HG03175 (cell line): ENCODE data around the gene MPP2.
"Not testable (repeated sequence)": the region's sequence is repeated elsewhere in the genome, so short reads cannot be mapped to it uniquely, and the experiment has no call there.

Source experiments
- ATAC-seq: cut with Tn5 transposase; IDR thresholded peaks from one replicate; pipeline ENCODE4 v1.9.1; 2021; ENCODE audit warnings: mild to moderate bottlenecking, moderate library complexity; ENCODE audit not compliant: unreplicated experiment

MPP2 gene

DNA sequence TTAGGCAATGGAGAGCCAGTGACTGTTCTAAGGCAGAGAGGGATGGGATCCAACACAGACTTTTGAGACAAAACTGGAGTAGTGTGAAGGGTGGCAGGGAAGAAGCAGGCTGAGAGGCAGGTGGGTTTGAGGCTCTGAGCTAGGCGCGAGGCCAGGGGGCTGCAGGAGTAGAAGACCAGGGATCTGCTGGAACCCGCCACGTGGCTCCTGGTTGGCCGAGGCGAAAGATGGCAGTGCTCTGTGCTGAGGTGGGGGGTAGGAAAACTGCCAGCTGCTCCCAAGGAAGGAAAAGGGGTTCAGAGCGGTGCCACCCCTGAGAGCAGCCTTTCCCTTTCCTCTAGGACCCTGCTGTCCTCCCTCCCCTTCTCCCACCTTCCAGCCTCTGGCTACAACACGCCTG lies 54.8 kb downstream of the MPP2 start:
- no peak for ATAC-seq

DNA sequence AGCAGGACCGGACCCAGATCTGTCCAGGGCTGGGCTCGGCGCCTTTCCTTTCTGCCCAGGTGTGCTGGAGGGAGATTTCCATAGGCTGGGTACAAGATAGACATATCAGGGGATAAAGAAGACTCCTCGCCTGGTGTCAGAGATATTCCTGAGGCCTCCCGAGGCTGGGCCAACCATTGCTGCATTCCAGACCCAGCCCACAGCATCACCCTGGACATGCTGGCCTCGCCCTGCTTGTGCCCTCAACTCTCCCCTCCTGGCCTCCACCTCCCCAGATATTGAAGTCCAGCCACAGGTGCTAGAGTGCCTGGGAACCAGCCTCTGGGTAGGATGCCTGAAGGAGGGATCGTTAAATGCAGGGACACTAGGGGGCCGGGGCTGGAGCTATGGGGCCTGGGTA lies 58.2 kb downstream of the MPP2 start:
- no peak for ATAC-seq

DNA sequence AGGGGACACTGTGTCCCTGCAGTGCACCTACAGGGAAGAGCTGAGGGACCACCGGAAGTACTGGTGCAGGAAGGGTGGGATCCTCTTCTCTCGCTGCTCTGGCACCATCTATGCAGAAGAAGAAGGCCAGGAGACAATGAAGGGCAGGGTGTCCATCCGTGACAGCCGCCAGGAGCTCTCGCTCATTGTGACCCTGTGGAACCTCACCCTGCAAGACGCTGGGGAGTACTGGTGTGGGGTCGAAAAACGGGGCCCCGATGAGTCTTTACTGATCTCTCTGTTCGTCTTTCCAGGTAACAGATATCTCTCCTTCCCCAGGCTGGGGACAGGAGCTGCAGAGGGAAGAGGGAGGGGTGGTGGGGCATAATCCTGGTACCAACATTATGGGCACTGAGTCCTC lies 58.7 kb downstream of the MPP2 start:
- no peak for ATAC-seq

DNA sequence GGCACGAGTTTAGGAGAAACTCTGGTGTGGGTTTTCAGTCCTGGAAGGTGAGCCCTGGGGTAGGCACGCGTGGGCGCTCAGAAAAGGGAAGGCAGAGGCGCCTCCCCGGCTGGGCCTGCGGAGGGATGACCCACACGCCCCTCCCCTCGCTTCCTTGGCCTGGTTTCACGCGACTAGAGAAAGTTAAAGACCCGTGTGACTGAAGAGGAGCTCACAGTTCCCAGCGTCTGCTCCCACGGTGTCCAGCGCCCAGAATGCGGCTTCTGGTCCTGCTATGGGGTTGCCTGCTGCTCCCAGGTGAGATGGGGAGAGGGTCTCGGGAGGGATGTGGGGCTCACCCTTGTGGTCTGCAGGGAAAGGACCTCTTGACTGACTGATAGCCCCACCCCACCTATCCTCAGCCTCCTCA lies 60.4 kb downstream of the MPP2 start, which contains the start of gene CD300LG:
TSS of gene CD300LG (plus strand) at position 214 of the 409 bp plus-strand sequence. CDS start at position 255, 41 bp downstream.
- no peak for ATAC-seq

DNA sequence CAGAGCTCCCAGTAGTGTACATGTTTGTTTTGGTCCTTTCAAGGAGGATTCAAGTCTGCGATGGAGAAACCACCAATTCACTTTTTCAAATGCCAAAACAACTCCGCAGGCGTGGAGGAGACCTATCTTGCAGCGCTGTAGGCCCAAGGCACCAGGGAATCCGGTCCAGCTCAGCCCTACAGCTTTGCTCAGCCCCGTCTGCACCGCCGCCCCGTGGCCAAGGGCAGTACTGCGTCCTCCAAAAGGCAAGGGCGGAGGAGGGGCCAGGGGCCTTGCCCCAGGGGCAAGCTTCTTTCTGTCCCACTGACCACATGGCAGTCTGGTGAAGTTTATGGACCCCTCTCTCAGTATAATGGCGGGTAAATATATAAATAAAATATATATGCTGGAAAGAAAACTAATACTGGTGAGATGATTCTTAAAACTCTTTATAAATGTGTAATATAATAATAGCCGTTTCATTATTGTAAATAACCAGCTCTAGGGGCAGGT lies 61.1 kb downstream of the MPP2 start:
- ATAC-seq: no peak

DNA sequence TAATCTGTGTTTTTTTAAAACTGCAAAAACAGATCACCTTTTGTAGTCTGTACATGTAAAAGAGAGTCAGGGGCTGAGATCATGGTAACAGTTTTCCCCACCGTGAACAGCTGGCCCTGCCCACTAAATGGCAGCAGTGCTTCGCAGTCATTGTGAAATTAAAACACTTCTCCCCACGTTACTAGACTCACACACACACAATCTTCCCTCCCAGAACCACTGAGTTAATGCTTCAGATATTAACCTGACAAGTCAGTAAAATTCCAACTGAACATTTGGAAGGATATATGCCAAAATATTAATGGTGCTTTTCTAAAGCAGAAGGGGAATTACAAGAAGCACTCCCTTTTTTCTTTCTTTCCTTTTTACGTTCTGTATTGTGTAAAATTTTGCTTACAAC lies 61.6 kb downstream of the MPP2 start:
- ATAC-seq: no peak

DNA sequence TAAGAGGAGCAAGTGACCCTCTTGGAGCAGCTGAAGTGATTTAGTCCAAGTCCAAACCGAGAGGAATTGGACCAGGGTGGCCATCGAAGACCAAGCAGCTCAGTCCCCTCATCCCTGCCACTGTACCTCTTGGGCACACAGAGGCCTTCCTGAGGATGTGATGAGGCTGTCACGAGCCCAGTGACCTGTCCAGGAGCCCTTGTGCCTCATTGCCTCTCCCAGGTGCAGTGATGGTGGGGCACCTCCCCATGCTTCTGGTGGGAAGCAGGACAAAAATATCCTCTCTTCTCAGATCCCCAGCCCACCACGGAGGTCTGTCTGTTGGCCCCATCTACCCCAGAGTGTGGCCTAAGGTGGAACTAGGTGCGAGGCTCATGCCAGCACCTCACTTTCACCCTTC lies 63.1 kb downstream of the MPP2 start:
- no peak for ATAC-seq

DNA sequence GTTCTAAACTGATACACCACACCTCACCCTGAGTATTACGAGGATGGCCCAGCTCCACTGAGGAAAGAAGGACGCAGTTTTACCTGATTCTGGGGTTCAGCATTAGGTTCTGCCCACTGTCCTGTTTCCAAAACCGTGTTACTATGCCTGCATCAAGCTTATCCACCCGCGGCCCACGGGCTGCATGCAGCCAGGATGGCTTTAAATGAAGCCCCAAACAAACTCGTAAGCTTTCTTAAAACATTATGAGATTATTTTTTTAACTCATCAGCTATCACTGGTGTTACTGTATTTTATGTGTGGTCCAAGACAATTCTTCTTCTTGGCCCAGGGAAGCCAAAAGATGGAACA lies 64.4 kb downstream of the MPP2 start:
- no peak for ATAC-seq

DNA sequence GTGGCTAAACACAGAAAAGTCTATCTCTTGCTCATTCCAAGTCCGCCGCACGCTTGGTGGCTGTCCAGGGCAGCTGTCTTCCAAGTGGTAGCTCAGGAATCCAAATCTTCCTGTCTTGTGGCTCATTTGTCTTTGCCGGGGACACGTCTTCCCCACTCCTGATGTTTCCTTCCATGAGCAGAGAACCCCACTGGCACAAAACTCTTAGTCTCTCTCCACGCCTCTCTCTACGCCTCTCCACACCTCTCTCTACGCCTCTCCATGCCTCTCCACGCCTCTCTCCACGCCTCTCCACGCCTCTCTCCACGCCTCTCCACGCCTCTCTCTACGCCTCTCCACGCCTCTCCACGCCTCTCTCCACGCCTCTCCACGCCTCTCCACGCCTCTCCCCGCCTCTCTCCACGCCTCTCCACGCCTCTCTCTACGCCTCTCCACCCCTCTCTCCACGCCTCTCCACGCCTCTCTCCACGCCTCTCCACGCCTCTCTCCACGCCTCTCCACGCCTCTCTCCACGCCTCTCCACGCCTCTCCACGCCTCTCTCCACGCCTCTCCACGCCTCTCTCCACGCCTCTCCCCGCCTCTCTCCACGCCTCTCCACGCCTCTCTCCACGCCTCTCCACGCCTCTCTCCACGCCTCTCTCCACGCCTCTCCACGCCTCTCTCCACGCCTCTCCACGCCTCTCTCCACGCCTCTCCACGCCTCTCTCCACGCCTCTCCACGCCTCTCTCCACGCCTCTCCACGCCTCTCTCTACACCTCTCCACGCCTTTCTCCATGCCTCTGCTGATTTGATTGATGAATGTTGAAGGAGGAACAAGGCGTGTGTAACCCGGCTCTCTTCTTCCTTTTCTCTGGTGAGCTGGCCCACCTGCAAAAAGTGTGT lies 65.0 kb downstream of the MPP2 start:
- ATAC-seq: not testable (repeated sequence)

DNA sequence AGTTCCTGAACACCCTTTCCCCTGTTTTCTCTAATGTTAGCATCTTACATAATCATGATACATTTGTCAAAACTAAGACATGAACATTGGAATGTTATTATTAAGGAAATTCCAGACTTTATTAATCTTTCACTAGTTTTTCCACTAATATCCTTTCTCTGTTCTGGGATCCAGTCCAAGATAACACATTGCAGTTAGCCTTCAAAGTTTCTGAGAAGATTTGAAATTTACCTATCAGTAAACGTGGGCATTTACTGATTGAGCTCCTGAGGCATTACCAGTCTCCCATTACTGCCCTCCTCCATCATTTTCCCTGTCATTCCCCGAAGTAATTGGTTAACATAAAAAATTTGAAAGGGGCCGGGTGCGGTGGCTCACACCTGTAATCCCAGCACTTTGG lies 66.1 kb downstream of the MPP2 start:
- no peak for ATAC-seq

DNA sequence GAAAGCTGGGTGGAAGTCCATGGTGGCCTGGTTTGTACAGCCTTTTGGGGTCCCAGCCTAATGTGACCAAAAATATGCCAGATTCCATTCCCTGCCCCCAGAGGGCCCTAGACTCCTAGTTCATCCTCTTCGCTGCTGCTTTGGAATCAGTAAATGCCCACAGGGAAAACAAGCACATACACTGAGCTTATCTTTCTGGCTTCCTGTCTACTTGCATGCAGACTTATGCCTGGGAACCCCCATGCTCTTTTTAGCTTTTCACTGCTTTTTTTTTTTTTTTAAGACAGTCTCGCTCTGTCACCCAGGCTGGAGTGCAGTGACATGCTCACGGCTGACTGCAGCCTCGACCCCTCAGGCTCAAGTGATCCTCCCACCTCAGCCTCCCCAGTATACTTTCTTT lies 66.5 kb downstream of the MPP2 start:
- ATAC-seq: no peak

DNA sequence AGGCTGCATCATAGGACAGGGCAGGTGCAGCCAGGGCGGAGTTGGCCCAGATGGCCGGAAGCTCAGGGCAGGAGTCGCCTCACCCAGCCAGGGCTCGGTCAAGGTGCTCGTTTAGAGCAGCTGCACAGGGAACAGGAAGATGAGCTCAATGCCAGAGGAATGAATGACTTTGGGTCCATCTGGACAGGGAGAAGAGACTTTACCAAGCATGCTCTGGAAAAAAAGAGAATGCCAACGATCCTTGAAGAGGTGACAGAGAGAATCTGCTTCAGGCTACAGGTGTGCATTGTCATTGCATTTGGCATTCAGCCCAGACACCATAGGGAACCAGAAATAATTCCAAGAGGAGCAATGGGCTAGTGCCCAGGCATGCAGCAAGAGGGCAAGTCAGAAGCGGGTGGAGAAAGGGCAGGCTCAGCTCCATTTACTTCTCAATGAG lies 67.6 kb downstream of the MPP2 start:
- no peak for ATAC-seq

DNA sequence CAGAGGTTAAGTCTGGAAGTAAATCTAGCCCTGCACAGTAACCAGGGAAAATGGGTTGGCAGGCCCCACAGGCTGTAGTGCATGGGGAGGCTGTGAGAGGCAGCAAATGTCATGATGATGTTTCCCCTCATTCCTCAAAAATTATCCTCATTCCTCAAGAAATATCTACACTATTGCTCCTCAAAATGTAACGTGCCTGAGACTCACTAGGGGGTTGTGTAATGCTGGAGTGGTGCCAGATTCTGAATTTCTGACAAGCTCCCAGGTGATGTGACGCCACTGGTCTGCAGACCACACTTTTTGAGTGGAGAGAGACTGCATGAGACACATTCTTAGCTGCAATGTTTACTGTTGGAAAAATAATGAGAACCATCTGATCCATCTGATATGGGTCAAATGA lies 73.2 kb downstream of the MPP2 start:
- ATAC-seq: no peak

DNA sequence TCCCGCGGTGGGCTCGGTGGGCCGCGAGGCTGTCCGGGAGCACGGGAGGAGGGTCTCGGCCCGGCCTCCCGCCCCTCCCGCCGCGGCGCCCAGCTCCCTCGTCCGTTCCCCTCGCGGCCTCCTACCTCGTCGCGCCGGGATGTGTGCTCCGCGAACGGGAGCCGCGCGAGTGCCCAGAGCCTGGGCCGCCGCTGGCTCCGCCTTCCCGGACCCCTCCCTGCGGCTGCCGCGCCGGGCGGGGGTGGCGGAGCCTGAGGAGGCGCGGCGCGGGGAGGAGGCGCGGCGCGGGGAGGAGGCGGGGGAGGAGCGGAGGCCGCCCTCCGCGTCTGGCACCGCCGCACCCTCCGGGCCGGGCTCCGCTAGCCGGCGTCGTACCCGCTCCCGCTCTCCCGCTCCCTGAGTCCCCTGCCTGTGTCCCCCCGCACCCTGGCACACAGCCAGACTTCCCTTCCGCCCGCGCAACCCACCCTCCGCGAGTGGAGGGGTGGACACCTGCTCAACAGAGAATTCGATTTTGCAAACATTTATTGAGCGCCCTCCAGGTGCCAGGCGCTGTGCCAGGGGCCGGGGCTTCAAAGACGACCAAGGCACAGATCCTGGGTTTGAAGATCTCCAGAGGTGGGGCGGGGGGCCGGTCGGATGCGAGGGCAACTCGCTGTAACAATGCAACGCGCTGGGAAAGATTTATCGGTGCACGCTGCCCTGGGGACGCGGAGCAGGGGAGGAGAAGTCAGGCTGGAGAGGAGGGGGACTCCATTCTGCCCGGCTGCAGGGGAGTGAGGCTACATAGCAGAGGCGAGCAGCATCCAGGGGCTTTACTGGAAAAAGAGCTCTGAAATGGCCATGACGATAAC lies 74.1 kb downstream of the MPP2 start, which contains the start of gene MPP3:
TSS of gene MPP3 (minus strand) at position 171 of the 854 bp plus-strand sequence. CDS start 1,240 bp downstream, outside the sequence.
- ATAC-seq: no peak

DNA sequence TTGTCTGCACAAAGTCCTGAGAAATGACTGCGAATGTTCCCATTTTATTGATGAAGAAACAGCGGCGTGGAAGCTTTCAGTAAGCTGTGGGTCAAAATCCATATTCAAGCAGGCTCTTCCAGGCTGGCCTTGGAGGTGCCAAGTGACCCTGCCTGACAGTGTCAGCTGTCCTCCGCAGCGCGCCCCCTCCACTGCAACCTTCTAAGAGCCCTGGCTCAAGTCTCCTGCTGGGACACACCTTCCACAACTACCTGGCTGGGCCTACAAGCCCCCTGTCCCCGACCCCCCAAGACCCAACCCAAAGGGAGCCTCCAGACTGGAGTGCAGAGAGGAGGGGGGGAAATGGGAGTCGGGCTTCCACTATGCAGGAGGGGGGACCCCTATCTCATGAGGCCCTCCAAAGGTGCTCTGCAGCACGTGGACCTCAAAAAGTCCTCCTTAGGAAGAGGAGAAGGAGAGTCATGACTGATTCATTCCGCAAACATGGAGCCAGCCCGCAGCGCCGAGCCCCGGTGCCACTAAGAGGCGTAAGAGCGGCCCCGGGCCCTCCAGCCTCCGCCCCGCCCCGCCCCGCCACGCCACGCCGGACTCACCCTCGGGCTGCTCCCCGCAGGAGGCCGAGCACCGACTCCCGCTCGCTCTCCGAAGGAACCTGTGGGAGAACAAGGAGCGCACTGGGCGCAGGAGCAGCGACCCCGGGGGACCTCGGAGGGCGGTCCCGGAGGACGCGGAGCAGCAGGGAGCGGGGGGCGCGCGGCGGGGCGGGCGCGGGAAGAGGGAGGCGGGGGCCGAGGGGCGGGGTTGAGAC lies 75.0 kb downstream of the MPP2 start:
- ATAC-seq: no peak

DNA sequence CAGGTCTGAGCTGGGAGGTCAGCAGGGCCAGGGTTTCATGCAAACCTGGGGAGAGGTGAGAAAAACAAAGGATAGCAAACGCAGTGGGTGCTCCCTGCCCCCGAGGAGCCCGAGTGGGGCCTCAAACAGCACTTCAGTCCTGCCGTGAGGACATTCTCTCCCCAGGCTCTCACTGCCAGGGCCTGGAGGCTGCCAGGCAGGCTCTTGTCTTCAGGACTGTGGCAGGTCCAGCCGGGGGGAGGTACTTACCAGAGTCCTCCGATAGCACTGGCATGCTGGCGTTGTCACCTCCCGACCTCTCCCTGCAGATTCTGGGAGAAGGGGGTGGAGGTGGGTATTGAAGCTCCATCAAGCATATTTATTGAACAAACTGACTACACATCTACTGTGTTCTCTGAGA lies 75.7 kb downstream of the MPP2 start:
- no peak for ATAC-seq

DNA sequence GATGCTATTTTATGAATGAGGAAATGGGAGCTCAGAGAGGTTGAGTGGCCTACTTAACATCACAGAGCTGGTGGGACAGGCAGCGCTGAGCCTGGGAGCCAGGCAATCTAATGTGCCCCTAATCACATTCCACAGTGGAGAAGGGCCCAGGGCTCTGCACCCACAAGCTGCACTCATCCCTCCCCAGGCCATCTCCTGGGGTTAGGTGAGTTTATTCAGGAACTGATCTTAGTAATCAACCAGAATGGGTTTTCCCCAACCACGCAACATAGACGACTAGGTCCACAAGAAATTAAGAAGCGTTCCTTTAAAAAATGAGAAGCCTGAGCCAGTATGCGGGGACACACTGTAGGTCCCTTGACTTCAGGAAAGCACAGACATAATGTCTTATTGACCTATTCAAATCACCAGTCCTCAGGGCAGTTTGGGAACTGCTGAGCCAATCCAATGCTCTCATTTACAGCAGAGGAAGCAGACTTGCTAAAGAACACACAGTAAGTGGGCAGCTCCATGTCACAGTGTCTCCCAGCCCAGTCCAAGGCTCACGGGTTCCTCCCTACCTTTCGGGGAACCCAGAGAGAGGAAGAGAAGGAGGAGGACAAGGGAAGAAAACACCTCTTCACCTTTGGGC lies 76.7 kb downstream of the MPP2 start:
- no peak for ATAC-seq

DNA sequence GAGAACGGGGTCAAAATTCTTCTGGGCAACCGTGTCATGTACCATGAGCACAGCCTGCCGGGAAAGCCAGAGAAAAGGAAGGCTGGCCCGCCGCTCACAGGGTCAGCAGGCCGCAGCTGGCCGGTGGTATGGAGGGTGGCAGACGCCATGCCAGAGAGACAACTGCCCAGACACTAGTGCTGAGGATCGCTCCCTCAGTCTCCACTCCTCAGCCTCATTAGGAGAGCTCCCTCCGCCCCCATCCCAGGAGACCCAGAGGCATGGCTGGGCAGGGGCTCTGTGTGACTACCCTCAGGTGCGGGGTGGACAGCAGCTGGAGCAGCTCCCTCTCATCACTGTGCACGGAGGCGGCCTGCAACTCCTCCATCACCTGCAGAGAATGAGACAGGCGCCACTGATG lies 77.6 kb downstream of the MPP2 start:
- ATAC-seq: no peak

DNA sequence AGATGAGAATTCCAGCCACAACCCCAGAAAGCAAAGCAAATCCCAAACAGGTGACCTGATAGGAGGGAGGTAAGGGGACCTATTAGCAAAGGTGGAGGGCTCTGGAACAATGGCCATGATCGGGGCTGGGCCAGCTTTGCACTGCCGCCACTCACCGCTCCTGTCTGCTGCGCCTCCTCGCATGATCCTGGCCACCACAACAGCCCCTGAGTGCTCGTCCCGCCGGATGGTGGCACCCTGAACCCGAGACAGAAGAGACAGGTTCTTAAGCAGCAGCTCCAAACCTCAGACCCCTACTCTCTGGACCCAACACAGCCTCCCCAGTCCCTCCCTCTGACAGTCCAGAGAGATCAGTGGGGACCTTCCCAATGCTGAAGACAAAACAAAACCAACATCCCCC lies 79.7 kb downstream of the MPP2 start:
- ATAC-seq: no peak

DNA sequence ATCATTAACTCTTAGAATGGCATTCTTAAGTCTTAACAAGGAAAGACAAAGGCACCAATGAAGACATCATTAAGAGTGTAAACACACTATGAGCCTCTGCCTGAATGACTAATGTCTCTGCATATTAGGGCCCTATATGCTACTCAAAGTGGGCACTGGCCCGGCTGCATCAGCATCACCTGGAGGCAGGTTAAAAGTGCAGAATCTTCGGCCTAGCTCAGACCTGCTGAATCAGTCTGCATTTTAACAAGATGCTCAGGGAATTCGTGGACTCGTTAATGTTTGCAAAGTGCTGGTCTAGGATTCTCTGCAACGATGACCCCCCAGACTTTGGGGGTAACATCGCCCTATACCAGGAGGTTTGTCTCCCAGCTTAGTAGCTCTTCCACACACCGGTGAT lies 81.1 kb downstream of the MPP2 start:
- no peak for ATAC-seq
